ENCODE measurements around the gene SNPH.
A peak's percentile ranks its signal among the peaks of the same experiment; 100 is the strongest.

Gene SNPH

GRCh38 chr20:1325173-1326030, 59.3 kb downstream of the SNPH start:
- DNase-seq (ENCODE audit: low spot score) = peak; percentile 98

- DNase-seq (ENCODE audit: low spot score) = no peak
Observed at GRCh38 chr20:1326031-1326930, 60.2 kb downstream of the SNPH start.

- DNase-seq (ENCODE audit: low spot score) = no peak
Observed at GRCh38 chr20:1327241-1327653, 61.2 kb downstream of the SNPH start.

- DNase-seq (ENCODE audit: low spot score) = no peak
Observed at GRCh38 chr20:1327827-1328679, 62.0 kb downstream of the SNPH start.

- no peak for DNase-seq (ENCODE audit: low spot score)
Observed at GRCh38 chr20:1328680-1329330, 62.7 kb downstream of the SNPH start, which contains the start of gene SDCBP2. Gene SDCBP2 (minus strand): TSS chr20:1329139. CDS start chr20:1320416, 8,723 bp downstream.

GRCh38 chr20:1330075-1330830, 64.2 kb downstream of the SNPH start:
- DNase-seq (ENCODE audit: low spot score) = no peak

GRCh38 chr20:1331101-1331500, 65.0 kb downstream of the SNPH start:
- DNase-seq (ENCODE audit: low spot score) = no peak

GRCh38 chr20:1331801-1332453, 65.8 kb downstream of the SNPH start:
- no peak for DNase-seq (ENCODE audit: low spot score)

GRCh38 chr20:1332749-1333300, 66.7 kb downstream of the SNPH start:
- DNase-seq (ENCODE audit: low spot score) = no peak

- DNase-seq (ENCODE audit: low spot score) = no peak
Observed at GRCh38 chr20:1333462-1334369, 67.6 kb downstream of the SNPH start.

- DNase-seq (ENCODE audit: low spot score) = no peak
Observed at GRCh38 chr20:1334370-1334731, 68.3 kb downstream of the SNPH start.

GRCh38 chr20:1334761-1335160, 68.7 kb downstream of the SNPH start:
- no peak for DNase-seq (ENCODE audit: low spot score)

GRCh38 chr20:1335961-1336698, 70.0 kb downstream of the SNPH start:
- DNase-seq (ENCODE audit: low spot score) = no peak

GRCh38 chr20:1336699-1337367, 70.7 kb downstream of the SNPH start:
- no peak for DNase-seq (ENCODE audit: low spot score)

- no peak for DNase-seq (ENCODE audit: low spot score)
Observed at GRCh38 chr20:1337441-1337840, 71.3 kb downstream of the SNPH start.

GRCh38 chr20:1338096-1338495, 72.0 kb downstream of the SNPH start:
- DNase-seq (ENCODE audit: low spot score) = no peak

GRCh38 chr20:1338801-1339200, 72.7 kb downstream of the SNPH start:
- no peak for DNase-seq (ENCODE audit: low spot score)

Data from left forelimb (tissue), 1 donor.